Esophagus squamous epithelium (tissue), 4 donors: ENCODE data around the gene COPS3.

ENCODE experiments used
- POLR2A ChIP-seq, 4 donors: fragments of 450-650 bp; IDR thresholded peaks; one replicate each; pipeline ENCODE4 v1.6.1; 2017; ENCODE audit warnings: antibody characterized with exemption in 4 of 4, mild to moderate bottlenecking in 4 of 4, moderate library complexity in 3 of 4
- TF ChIP-seq, protein P1 (sequence below), 6 experiments: fragments of 450-650 bp in 4 of 6; fragments of 200-600 bp in 2 of 6; sonication (generic) in 2 of 6; IDR thresholded peaks; one replicate each; pipeline ENCODE4 v1.5.1; 2016 to 2019; ENCODE audit warnings: antibody characterized with exemption in 6 of 6, mild to moderate bottlenecking in 4 of 6, moderate library complexity in 4 of 6

DNA sequence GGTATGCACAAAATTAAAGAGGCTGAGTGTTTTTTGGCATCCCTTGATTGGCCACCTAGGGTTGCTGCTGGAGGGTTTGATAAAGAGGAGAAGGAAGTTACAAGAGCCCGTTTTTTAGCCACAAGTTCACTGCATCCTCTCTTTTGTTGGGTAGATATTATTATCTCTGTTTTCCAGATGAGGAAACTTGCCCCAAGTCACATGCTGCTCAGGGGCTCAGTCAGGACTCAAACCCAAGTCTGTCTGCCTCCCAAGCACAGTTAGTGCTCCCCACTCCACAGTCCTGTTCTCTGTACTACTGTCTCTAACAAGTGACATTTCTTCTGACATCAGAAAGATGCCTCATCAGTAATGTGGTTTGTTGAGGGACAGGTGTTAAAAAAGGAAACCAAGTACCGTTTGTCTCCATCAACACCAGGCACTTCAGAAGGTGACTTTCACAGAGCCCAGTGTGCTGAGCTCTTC, 23.5 kb upstream of the COPS3 start:
- TF ChIP-seq, protein P1, sequence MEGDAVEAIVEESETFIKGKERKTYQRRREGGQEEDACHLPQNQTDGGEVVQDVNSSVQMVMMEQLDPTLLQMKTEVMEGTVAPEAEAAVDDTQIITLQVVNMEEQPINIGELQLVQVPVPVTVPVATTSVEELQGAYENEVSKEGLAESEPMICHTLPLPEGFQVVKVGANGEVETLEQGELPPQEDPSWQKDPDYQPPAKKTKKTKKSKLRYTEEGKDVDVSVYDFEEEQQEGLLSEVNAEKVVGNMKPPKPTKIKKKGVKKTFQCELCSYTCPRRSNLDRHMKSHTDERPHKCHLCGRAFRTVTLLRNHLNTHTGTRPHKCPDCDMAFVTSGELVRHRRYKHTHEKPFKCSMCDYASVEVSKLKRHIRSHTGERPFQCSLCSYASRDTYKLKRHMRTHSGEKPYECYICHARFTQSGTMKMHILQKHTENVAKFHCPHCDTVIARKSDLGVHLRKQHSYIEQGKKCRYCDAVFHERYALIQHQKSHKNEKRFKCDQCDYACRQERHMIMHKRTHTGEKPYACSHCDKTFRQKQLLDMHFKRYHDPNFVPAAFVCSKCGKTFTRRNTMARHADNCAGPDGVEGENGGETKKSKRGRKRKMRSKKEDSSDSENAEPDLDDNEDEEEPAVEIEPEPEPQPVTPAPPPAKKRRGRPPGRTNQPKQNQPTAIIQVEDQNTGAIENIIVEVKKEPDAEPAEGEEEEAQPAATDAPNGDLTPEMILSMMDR (IDR thresholded peaks at IDR 0.05), result no peak
- no peak for TF ChIP-seq POLR2A (IDR thresholded peaks at IDR 0.05)
